MM.1S (cell line): Measurements from ENCODE around the gene SAFB.
A peak's percentile ranks its signal among the peaks of the same experiment; 100 is the strongest.

ENCODE experiments used
- DNase-seq: peaks from one replicate; pipeline ENCODE4 v3.0.0-alpha.2; 2015
- H2AFZ ChIP-seq: fragments of 300-600 bp; sonication (generic); 2 replicates; pipeline ENCODE4 v1.6.0; 2016; ENCODE audit warnings: antibody characterized with exemption, low read length
- H3F3A ChIP-seq: fragments of 300-600 bp; sonication (generic); 2 replicates; pipeline ENCODE4 v1.6.1; 2016; ENCODE audit warnings: mild to moderate bottlenecking, antibody characterized with exemption, low read length, moderate library complexity, mixed read lengths; ENCODE audit not compliant: insufficient read depth
- H3K27ac ChIP-seq: fragments of 300-600 bp; sonication (generic); 2 replicates; pipeline ENCODE4 v1.5.1; 2016; ENCODE audit warnings: mild to moderate bottlenecking, low read length
- H3K27me3 ChIP-seq: fragments of 300-600 bp; sonication (generic); replicated peaks from 2 replicates; pipeline ENCODE4 v1.6.0; 2016; ENCODE audit warnings: low read length; ENCODE audit not compliant: insufficient read depth
- H3K36me3 ChIP-seq: fragments of 300-600 bp; sonication (generic); replicated peaks from 2 replicates; pipeline ENCODE4 v1.6.1; 2016; ENCODE audit warnings: mild to moderate bottlenecking, low read length, mixed read lengths; ENCODE audit not compliant: insufficient read depth
- H3K4me1 ChIP-seq: fragments of 300-600 bp; sonication (generic); 2 replicates; pipeline ENCODE4 v1.6.1; 2016; ENCODE audit warnings: low read length, mixed read lengths
- H3K4me2 ChIP-seq: fragments of 300-600 bp; sonication (generic); 2 replicates; pipeline ENCODE4 v1.6.0; 2016; ENCODE audit warnings: low read depth, low read length
- H3K4me3 ChIP-seq: fragments of 300-600 bp; sonication (generic); 2 replicates; pipeline ENCODE4 v1.5.1; 2016; ENCODE audit warnings: low read length, mixed read lengths
- H3K79me2 ChIP-seq: fragments of 300-600 bp; sonication (generic); 2 replicates; pipeline ENCODE4 v1.6.1; 2016; ENCODE audit warnings: mixed run types, low read length, mixed read lengths
- H3K9ac ChIP-seq: fragments of 300-600 bp; sonication (generic); 2 replicates; pipeline ENCODE4 v1.6.1; 2016; ENCODE audit warnings: low read length, mixed read lengths
- H3K9me2 ChIP-seq: fragments of 300-600 bp; sonication (generic); replicated peaks from 2 replicates; pipeline ENCODE4 v1.6.1; 2016; ENCODE audit warnings: mild to moderate bottlenecking, low read length, mixed read lengths; ENCODE audit not compliant: insufficient read depth
- H3K9me3 ChIP-seq: fragments of 300-600 bp; sonication (generic); replicated peaks from 2 replicates; pipeline ENCODE4 v1.6.1; 2016; ENCODE audit warnings: mild to moderate bottlenecking, low read length, mixed read lengths; ENCODE audit not compliant: insufficient read depth
- H4K20me1 ChIP-seq: fragments of 300-600 bp; sonication (generic); 2 replicates; pipeline ENCODE4 v1.6.1; 2016; ENCODE audit warnings: mild to moderate bottlenecking, low read length, moderate library complexity, mixed read lengths; ENCODE audit not compliant: insufficient read depth
- CTCF ChIP-seq: fragments of 300-600 bp; sonication (generic); IDR thresholded peaks from 2 replicates; pipeline ENCODE4 v1.5.1; 2016; ENCODE audit warnings: antibody characterized with exemption, low read length, mixed read lengths
- EZH2 ChIP-seq: fragments of 300-600 bp; sonication (generic); optimal IDR thresholded peaks from 2 replicates; pipeline ENCODE3; 2017; ENCODE audit warnings: low read depth, mild to moderate bottlenecking, antibody characterized with exemption, low read length, mixed read lengths
- EZH2phosphoT487 ChIP-seq: fragments of 300-600 bp; sonication (generic); IDR thresholded peaks from 2 replicates; pipeline ENCODE4 v1.6.1; 2018; ENCODE audit warnings: antibody characterized with exemption, low read length

SAFB gene

GRCh38 chr19:5680437-5681368, 57.8 kb downstream of the SAFB start, which contains the start of the genes HSD11B1L and MICOS13:
TSS of gene HSD11B1L (plus strand) at chr19:5681027. CDS start at chr19:5684833, 3,806 bp downstream.
TSS of gene MICOS13 (minus strand) at chr19:5680516. CDS start at chr19:5680486, 30 bp downstream.
- H3K27me3 ChIP-seq = peaks cover 14% of the 10 kb centered on the region
- DNase-seq = peak; percentile 100
- no peak for TF ChIP-seq EZH2phosphoT487
- no peak for TF ChIP-seq CTCF
- TF ChIP-seq EZH2 = no peak
- H3K36me3 ChIP-seq = no peaks in the 10 kb centered on the region
- 0 out of 2 replicates have a peak, but pooled peaks cover under 1% of the 10 kb centered on the region for H3F3A ChIP-seq
- no peaks in the 10 kb centered on the region for H3K9me3 ChIP-seq
- H3K9me2 ChIP-seq = no peaks in the 10 kb centered on the region
- peak within 1 kb of the TSS; percentile 89 for H2AFZ ChIP-seq
- peak within 1 kb of the TSS; percentile 88 for H3K9ac ChIP-seq
- peaks cover 13% of the 10 kb centered on the region for H3K79me2 ChIP-seq
- peak within 1 kb of the TSS; percentile 96 for H3K4me2 ChIP-seq
- no peaks in the 10 kb centered on the region for H4K20me1 ChIP-seq
- H3K27ac ChIP-seq = peak within 1 kb of the TSS; percentile 74
- H3K4me3 ChIP-seq = peak within 1 kb of the TSS; percentile 95
- peaks cover 7% of the 10 kb centered on the region for H3K4me1 ChIP-seq

GRCh38 chr19:5681391-5682106, 58.7 kb downstream of the SAFB start:
- H3K9ac ChIP-seq = no peak overlapping the region
- peak overlapping the region; percentile 95; the same call in 1 of the 2 replicates for H3K4me3 ChIP-seq
- H3K9me2 ChIP-seq = no peaks in the 10 kb centered on the region
- TF ChIP-seq EZH2 = no peak
- TF ChIP-seq CTCF = no peak
- TF ChIP-seq EZH2phosphoT487 = no peak
- peaks cover 11% of the 10 kb centered on the region for H3K4me1 ChIP-seq
- no peaks in the 10 kb centered on the region for H3K36me3 ChIP-seq
- H2AFZ ChIP-seq = no peak overlapping the region
- peaks cover 13% of the 10 kb centered on the region for H3K79me2 ChIP-seq
- H3K27me3 ChIP-seq = peaks cover 14% of the 10 kb centered on the region
- H3K4me2 ChIP-seq = peak overlapping the region; percentile 80
- no peaks in the 10 kb centered on the region for H4K20me1 ChIP-seq
- peaks cover 7% of the 10 kb centered on the region for H3F3A ChIP-seq
- H3K9me3 ChIP-seq = no peaks in the 10 kb centered on the region
- no peak overlapping the region for H3K27ac ChIP-seq
- DNase-seq = peak; percentile 4

GRCh38 chr19:5682107-5682482, 59.2 kb downstream of the SAFB start:
- peaks cover 11% of the 10 kb centered on the region for H3K4me1 ChIP-seq
- H3K9ac ChIP-seq = no peak overlapping the region
- H2AFZ ChIP-seq = no peak overlapping the region
- H3K36me3 ChIP-seq = no peaks in the 10 kb centered on the region
- no peak overlapping the region for H3K4me3 ChIP-seq
- no peaks in the 10 kb centered on the region for H3K9me2 ChIP-seq
- H3K4me2 ChIP-seq = no peak overlapping the region
- H3K27ac ChIP-seq = no peak overlapping the region
- no peaks in the 10 kb centered on the region for H4K20me1 ChIP-seq
- peaks cover 14% of the 10 kb centered on the region for H3K27me3 ChIP-seq
- H3K9me3 ChIP-seq = no peaks in the 10 kb centered on the region
- H3K79me2 ChIP-seq = peaks cover 13% of the 10 kb centered on the region
- peaks cover 7% of the 10 kb centered on the region for H3F3A ChIP-seq
- no peak for TF ChIP-seq EZH2phosphoT487
- no peak for TF ChIP-seq CTCF
- TF ChIP-seq EZH2 = no peak
- DNase-seq = peak; percentile 2
